C4-2B (cell line): ENCODE measurements around the gene FLT1.

Source experiments
- ZFX ChIP-seq: fragments of 450-650 bp; IDR thresholded peaks from 2 replicates; pipeline ENCODE4 v1.6.1; 2017
- TF ChIP-seq, protein P1 (sequence below): fragments of 450-650 bp; conservative IDR thresholded peaks from 2 replicates; pipeline ENCODE4 v1.5.1; 2017; ENCODE audit warnings: mild to moderate bottlenecking

DNA sequence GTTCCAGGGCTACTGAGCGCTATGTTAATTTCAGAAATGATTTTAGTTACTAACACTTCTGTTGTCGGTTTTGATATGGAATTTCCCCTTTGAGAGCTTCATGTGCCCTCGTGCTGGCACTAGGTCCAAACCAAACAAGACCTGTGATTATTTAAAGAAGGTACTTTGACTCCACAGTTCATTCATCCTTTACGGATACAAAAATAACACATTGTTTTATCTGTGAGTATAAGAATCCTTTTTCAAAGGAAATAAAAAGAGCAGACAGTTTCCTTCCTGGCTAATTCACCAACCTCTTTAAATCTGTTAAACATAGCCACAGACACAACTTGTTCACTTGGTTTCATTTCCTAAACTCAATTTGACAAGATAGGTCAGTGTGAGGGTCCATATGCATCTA lies 141.2 kb downstream of the FLT1 start:
- TF ChIP-seq, protein P1, sequence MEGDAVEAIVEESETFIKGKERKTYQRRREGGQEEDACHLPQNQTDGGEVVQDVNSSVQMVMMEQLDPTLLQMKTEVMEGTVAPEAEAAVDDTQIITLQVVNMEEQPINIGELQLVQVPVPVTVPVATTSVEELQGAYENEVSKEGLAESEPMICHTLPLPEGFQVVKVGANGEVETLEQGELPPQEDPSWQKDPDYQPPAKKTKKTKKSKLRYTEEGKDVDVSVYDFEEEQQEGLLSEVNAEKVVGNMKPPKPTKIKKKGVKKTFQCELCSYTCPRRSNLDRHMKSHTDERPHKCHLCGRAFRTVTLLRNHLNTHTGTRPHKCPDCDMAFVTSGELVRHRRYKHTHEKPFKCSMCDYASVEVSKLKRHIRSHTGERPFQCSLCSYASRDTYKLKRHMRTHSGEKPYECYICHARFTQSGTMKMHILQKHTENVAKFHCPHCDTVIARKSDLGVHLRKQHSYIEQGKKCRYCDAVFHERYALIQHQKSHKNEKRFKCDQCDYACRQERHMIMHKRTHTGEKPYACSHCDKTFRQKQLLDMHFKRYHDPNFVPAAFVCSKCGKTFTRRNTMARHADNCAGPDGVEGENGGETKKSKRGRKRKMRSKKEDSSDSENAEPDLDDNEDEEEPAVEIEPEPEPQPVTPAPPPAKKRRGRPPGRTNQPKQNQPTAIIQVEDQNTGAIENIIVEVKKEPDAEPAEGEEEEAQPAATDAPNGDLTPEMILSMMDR = no peak
- TF ChIP-seq ZFX = no peak
